ENCODE results near the gene TRERF1. TPM values are rescaled to one million over a fixed set of nuclear protein-coding genes. Genes with fewer than 3 reads are reported as not detected.

The TRERF1 gene
- total RNA-seq, 1 experiment from 2014 or later = 22.3 TPM

DNA sequence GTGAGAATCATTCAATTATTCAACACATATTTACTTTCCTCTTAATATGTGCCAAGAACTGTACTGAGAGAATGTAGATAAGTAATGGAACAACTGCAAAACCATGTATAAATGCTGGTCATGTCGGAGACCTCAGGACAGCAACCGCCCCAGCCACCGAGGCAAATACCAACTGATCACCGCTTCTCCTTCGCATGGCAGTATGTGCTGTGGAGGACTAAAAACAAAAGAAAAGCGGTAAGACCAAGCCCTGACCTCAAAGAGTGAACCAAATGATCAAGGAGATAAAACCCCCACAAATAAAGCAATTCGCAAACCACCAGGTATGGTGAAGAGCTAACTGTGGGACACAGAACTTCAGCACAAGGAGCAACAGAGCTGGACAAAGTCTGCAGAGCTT is 104.3 kb downstream of the TRERF1 start:
- H3K9me3 Mint-ChIP-seq = no peaks in the 10 kb centered on the region
- no peak for TF ChIP-seq TCF7 (CRISPR knock-in tag; IDR thresholded peaks at IDR 0.05; ENCODE audit: low read depth)
- TF ChIP-seq ELF4 (CRISPR knock-in tag; IDR thresholded peaks at IDR 0.05; ENCODE audit: low read depth) = no peak
- TF ChIP-seq, protein P1, sequence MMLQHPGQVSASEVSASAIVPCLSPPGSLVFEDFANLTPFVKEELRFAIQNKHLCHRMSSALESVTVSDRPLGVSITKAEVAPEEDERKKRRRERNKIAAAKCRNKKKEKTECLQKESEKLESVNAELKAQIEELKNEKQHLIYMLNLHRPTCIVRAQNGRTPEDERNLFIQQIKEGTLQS (CRISPR knock-in tag; conservative IDR thresholded peaks at IDR 0.05) = no peak
- TF ChIP-seq, protein P2, sequence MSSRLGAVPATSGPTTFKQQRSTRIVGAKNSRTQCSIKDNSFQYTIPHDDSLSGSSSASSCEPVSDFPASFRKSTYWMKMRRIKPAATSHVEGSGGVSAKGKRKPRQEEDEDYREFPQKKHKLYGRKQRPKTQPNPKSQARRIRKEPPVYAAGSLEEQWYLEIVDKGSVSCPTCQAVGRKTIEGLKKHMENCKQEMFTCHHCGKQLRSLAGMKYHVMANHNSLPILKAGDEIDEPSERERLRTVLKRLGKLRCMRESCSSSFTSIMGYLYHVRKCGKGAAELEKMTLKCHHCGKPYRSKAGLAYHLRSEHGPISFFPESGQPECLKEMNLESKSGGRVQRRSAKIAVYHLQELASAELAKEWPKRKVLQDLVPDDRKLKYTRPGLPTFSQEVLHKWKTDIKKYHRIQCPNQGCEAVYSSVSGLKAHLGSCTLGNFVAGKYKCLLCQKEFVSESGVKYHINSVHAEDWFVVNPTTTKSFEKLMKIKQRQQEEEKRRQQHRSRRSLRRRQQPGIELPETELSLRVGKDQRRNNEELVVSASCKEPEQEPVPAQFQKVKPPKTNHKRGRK (CRISPR knock-in tag; IDR thresholded peaks at IDR 0.05; ENCODE audit: borderline replicate concordance) = no peak
- no peak for TF ChIP-seq RELA (CRISPR knock-in tag; IDR thresholded peaks at IDR 0.05; ENCODE audit: borderline replicate concordance)
- TF ChIP-seq, protein P3, sequence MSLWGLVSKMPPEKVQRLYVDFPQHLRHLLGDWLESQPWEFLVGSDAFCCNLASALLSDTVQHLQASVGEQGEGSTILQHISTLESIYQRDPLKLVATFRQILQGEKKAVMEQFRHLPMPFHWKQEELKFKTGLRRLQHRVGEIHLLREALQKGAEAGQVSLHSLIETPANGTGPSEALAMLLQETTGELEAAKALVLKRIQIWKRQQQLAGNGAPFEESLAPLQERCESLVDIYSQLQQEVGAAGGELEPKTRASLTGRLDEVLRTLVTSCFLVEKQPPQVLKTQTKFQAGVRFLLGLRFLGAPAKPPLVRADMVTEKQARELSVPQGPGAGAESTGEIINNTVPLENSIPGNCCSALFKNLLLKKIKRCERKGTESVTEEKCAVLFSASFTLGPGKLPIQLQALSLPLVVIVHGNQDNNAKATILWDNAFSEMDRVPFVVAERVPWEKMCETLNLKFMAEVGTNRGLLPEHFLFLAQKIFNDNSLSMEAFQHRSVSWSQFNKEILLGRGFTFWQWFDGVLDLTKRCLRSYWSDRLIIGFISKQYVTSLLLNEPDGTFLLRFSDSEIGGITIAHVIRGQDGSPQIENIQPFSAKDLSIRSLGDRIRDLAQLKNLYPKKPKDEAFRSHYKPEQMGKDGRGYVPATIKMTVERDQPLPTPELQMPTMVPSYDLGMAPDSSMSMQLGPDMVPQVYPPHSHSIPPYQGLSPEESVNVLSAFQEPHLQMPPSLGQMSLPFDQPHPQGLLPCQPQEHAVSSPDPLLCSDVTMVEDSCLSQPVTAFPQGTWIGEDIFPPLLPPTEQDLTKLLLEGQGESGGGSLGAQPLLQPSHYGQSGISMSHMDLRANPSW (CRISPR knock-in tag; conservative IDR thresholded peaks at IDR 0.05; ENCODE audit: low read depth) = no peak
- no peak for TF ChIP-seq ESRRA (CRISPR knock-in tag; IDR thresholded peaks at IDR 0.05; ENCODE audit: borderline replicate concordance)
- H3K36me3 Mint-ChIP-seq = 0 out of 2 replicates have a peak, but pooled peaks cover 3% of the 10 kb centered on the region
- H3K4me1 Mint-ChIP-seq = peaks cover 16% of the 10 kb centered on the region
- H3K27me3 Mint-ChIP-seq (ENCODE audit: low read depth) = no peaks in the 10 kb centered on the region
- DNase-seq (ENCODE audit: low spot score) (no peak), ATAC-seq (no peak)
- ChIA-PET CTCF (interaction anchor here (2.3 kb wide), 1 partner anchor 200 kb away, joined by 6 read pairs; no protein-coding TSS in a partner anchor), POLR2A (interaction anchor here (0.5 kb wide), 1 partner anchor 1889 kb away, joined by 5 read pairs; no protein-coding TSS in a partner anchor)
- H3K4me3 Mint-ChIP-seq = no peak overlapping the region
- H3K27ac Mint-ChIP-seq = no peak overlapping the region

DNA sequence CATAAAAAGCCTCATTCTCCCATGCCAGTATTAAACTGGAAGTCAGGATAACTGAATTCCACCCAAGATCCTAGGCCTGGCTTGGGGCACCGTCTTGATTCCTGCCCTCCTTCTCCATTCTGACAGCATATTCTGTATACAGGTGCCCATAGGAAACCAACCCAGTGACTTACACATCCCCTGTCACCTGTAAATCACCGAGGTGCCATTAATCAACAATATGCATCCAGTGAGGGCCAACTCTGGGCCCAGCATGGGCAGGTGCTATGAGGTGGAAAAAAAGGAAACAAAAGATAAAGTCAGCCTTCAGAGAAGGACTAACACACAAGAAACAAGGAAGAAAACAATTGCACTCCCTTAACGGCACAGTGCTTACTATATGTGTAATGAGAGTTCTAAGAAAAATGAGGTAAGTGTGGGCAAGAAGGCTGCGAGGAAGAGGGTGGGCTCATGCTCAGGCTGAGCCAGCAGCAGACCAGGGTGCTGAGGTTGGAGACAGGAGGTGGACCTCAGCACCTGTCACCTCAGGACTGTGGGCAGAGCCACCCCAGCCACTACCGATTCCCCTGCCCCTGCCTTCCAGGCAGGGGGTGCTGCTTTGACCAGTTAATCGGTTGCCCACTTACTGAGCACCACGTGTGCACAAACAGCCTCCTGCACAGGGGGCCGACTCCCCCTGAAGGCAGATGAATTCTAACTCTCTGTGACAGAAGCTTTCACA is 105.9 kb downstream of the TRERF1 start:
- Mint-ChIP-seq H3K4me3 (no peak overlapping the region), H3K27ac (peak overlapping the region; percentile 18; the same call in 1 of the 2 replicates)
- no peak for ATAC-seq

More for the DNA sequence above, 105.9 kb downstream of the TRERF1 start:
- DNase-seq (ENCODE audit: low spot score) = no peak
- Mint-ChIP-seq H3K27me3 (ENCODE audit: low read depth) (no peaks in the 10 kb centered on the region), H3K36me3 (0 out of 2 replicates have a peak, but pooled peaks cover 3% of the 10 kb centered on the region), H3K9me3 (no peaks in the 10 kb centered on the region), H3K4me1 (peaks cover 16% of the 10 kb centered on the region)
- TF ChIP-seq, protein P4, sequence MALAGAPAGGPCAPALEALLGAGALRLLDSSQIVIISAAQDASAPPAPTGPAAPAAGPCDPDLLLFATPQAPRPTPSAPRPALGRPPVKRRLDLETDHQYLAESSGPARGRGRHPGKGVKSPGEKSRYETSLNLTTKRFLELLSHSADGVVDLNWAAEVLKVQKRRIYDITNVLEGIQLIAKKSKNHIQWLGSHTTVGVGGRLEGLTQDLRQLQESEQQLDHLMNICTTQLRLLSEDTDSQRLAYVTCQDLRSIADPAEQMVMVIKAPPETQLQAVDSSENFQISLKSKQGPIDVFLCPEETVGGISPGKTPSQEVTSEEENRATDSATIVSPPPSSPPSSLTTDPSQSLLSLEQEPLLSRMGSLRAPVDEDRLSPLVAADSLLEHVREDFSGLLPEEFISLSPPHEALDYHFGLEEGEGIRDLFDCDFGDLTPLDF (CRISPR knock-in tag; IDR thresholded peaks at IDR 0.05) = no peak
- TF ChIP-seq ZNF138 (CRISPR knock-in tag; conservative IDR thresholded peaks at IDR 0.05) (no peak), IRF2 (CRISPR knock-in tag; IDR thresholded peaks at IDR 0.05; ENCODE audit: borderline replicate concordance, low read depth) (no peak), ELF4 (CRISPR knock-in tag; IDR thresholded peaks at IDR 0.05; ENCODE audit: low read depth) (no peak), ZNF219 (CRISPR knock-in tag; IDR thresholded peaks at IDR 0.05; ENCODE audit: borderline replicate concordance) (no peak), GTF2I (CRISPR knock-in tag; conservative IDR thresholded peaks at IDR 0.05) (no peak), SOX15 (CRISPR knock-in tag; IDR thresholded peaks at IDR 0.05) (no peak), ZNF396 (CRISPR knock-in tag; IDR thresholded peaks at IDR 0.05; ENCODE audit: borderline replicate concordance) (no peak), ESRRA (CRISPR knock-in tag; IDR thresholded peaks at IDR 0.05; ENCODE audit: borderline replicate concordance) (no peak), CREM (CRISPR knock-in tag; IDR thresholded peaks at IDR 0.05) (no peak)
- TF ChIP-seq, protein P5, sequence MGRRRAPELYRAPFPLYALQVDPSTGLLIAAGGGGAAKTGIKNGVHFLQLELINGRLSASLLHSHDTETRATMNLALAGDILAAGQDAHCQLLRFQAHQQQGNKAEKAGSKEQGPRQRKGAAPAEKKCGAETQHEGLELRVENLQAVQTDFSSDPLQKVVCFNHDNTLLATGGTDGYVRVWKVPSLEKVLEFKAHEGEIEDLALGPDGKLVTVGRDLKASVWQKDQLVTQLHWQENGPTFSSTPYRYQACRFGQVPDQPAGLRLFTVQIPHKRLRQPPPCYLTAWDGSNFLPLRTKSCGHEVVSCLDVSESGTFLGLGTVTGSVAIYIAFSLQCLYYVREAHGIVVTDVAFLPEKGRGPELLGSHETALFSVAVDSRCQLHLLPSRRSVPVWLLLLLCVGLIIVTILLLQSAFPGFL (CRISPR knock-in tag; IDR thresholded peaks at IDR 0.05; ENCODE audit: borderline replicate concordance) = no peak
- TF ChIP-seq, protein P6, sequence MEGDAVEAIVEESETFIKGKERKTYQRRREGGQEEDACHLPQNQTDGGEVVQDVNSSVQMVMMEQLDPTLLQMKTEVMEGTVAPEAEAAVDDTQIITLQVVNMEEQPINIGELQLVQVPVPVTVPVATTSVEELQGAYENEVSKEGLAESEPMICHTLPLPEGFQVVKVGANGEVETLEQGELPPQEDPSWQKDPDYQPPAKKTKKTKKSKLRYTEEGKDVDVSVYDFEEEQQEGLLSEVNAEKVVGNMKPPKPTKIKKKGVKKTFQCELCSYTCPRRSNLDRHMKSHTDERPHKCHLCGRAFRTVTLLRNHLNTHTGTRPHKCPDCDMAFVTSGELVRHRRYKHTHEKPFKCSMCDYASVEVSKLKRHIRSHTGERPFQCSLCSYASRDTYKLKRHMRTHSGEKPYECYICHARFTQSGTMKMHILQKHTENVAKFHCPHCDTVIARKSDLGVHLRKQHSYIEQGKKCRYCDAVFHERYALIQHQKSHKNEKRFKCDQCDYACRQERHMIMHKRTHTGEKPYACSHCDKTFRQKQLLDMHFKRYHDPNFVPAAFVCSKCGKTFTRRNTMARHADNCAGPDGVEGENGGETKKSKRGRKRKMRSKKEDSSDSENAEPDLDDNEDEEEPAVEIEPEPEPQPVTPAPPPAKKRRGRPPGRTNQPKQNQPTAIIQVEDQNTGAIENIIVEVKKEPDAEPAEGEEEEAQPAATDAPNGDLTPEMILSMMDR (IDR thresholded peaks at IDR 0.05) = no peak
- TF ChIP-seq, protein P3 (CRISPR knock-in tag; conservative IDR thresholded peaks at IDR 0.05; ENCODE audit: low read depth) = no peak
- TF ChIP-seq, protein P7, sequence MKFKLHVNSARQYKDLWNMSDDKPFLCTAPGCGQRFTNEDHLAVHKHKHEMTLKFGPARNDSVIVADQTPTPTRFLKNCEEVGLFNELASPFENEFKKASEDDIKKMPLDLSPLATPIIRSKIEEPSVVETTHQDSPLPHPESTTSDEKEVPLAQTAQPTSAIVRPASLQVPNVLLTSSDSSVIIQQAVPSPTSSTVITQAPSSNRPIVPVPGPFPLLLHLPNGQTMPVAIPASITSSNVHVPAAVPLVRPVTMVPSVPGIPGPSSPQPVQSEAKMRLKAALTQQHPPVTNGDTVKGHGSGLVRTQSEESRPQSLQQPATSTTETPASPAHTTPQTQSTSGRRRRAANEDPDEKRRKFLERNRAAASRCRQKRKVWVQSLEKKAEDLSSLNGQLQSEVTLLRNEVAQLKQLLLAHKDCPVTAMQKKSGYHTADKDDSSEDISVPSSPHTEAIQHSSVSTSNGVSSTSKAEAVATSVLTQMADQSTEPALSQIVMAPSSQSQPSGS (CRISPR knock-in tag; IDR thresholded peaks at IDR 0.05; ENCODE audit: borderline replicate concordance, low read depth) = no peak
- CTCF ChIA-PET = interaction anchor here (1.1 kb wide), 1 partner anchor 202 kb away, joined by 5 read pairs; no protein-coding TSS in a partner anchor
- POLR2A ChIA-PET = no interaction called here

Data from WTC11 (cell line).